ENCODE measurements around the gene DNAJB9. TPM values are rescaled to one million over a fixed set of nuclear protein-coding genes. Genes with fewer than 3 reads are reported as not detected.
"Not testable (repeated sequence)": the region's sequence is repeated elsewhere in the genome, so short reads cannot be mapped to it uniquely, and the experiment has no call there.

Gene DNAJB9
- total and polyA plus RNA-seq, 2 donors: 21.8 to 23.7 TPM

DNA sequence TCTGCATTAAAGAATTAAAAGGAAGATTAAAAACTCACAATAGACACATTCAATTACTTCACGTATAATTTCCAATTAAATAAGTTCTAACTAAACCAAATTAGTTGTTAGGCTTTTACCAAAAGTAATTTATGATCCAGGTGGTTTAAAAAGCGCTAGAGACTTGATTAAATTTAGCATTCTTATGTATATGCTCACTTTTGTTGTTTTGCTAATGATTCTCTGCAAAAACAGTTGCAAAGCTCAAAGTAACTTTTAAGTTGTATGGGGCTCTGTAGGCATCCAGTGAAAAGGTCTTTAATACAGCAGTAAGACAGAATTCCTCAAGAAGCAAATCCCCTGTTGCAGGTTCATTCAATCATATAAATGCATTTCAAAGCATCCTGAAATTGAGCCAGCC lies 28.2 kb upstream of the DNAJB9 start:
- WGBS: 61% methylated on average over 2 of the region's 2 CpGs
- no peaks in the 10 kb centered on the region for H3K36me3 ChIP-seq (ENCODE audit: insufficient read depth)
- H3K4me3 ChIP-seq (ENCODE audit: low read depth, low read length): no peak overlapping the region
- DNase-seq (ENCODE audit: extremely low spot score): no peak
- H3K4me1 ChIP-seq (ENCODE audit: insufficient read depth): no peaks in the 10 kb centered on the region
- no peak overlapping the region for H3K27ac ChIP-seq (ENCODE audit: low read depth)

DNA sequence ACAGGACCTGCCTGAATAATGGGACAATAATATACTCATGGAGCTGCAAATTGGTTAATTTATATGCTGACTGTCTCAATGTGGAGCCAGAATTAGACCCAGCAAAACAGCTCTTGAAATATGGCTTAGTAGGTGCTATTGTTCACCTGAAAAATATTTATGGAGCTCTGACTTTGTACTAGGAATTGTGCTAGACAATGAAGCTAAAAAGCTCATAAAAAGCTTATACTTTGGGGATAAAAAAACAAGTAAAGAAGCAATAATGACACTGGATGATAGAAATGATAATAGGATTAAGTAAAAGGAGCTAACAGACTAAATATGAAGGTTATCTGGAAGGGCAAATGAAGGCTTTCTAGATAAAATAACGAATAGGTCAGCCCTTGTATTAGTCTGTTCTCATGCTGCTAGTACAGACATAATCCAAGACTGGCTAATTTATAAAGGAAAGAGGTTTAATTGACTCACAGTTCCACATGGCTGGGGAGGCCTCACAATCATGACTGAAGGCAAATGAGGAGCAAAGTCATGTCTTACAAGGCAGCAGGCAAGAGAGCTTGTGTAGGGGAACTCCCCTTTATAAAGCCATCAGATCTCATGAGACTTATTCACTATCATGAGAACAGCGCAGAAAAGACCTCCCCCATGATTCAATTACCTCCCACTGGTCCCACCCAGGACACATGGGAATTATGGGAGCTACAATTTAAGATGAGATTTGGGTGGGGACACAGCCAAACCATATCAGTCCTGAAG lies 21.4 kb upstream of the DNAJB9 start:
- WGBS: 76% methylated on average over 2 of the region's 2 CpGs
- not testable (repeated sequence) for H3K4me3 ChIP-seq (ENCODE audit: low read depth, low read length); H3K36me3 ChIP-seq (ENCODE audit: insufficient read depth); DNase-seq (ENCODE audit: extremely low spot score); H3K4me1 ChIP-seq (ENCODE audit: insufficient read depth); H3K27ac ChIP-seq (ENCODE audit: low read depth)

DNA sequence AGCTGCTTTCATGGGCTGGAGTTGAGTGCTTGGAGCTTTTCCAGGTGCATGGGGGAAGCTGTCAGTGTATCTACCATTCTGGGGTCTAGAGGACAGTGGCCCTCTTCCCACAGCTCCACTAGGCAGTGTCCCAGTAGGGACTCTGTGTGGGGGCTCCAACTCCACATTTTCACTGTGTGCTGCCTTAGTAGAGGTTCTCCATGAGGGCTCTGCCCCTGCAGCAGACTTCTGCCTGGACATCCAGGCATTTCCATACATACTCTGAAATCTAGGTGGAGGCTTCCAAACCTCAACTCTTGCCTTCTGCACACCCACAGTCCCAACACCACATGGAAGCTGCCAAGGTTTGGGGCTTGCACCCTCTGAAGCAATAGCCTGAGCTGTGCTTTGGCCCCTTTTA lies 13.0 kb upstream of the DNAJB9 start:
- not testable (repeated sequence) for H3K27ac ChIP-seq (ENCODE audit: low read depth); H3K4me1 ChIP-seq (ENCODE audit: insufficient read depth); H3K36me3 ChIP-seq (ENCODE audit: insufficient read depth); DNase-seq (ENCODE audit: extremely low spot score); H3K4me3 ChIP-seq (ENCODE audit: low read depth, low read length)

DNA sequence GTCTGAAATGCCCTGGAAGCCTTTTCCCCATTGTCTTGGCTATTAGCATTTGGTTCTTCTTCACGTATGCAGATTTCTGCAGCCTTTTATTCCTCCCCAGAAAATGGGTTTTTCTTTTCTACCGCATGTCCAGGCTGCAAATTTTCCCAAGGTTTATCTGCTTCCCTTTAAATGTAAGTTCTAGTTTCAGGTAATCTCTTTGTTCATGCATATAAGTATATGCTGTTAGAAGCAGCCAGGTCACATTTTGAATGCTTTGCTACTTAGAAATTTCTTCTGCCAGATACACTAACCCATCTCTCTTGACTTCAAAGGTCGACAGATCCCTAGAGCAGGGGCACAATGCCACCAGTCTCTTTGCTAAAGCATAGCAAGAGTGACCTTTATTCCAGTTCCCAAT lies 12.5 kb upstream of the DNAJB9 start:
- 95% methylated on average over 3 of the region's 3 CpGs for whole genome bisulfite sequencing
- Histone ChIP-seq H3K27ac (ENCODE audit: low read depth) (no peak overlapping the region), H3K4me1 (ENCODE audit: insufficient read depth) (no peaks in the 10 kb centered on the region), H3K36me3 (ENCODE audit: insufficient read depth) (peaks cover 2% of the 10 kb centered on the region), H3K4me3 (ENCODE audit: low read depth, low read length) (no peak overlapping the region)
- no peak for DNase-seq (ENCODE audit: extremely low spot score)

DNA sequence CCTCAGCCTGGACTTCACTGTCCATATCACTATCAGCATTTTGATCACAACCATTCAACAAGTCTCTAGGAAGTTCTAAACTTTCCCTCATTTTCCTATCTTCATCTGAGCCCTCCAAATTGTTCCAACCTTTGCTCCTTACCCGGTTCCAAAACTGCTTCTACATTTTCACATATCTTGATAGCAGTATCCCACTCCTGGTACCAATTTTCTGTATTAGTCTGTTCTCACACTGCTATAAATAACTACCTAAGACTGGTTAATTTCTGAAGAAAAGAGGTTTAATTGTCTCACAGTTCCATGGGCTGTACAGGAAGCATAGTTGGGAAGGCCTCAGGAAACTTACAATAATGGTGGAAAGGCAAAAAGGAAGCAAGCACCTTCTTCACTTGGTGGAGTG lies 12.1 kb upstream of the DNAJB9 start:
- Histone ChIP-seq H3K4me1 (ENCODE audit: insufficient read depth) (no peaks in the 10 kb centered on the region), H3K27ac (ENCODE audit: low read depth) (no peak overlapping the region), H3K36me3 (ENCODE audit: insufficient read depth) (peaks cover 2% of the 10 kb centered on the region), H3K4me3 (ENCODE audit: low read depth, low read length) (no peak overlapping the region)
- WGBS: 97% methylated on average over 1 of the region's 1 CpG
- no peak for DNase-seq (ENCODE audit: extremely low spot score)

DNA sequence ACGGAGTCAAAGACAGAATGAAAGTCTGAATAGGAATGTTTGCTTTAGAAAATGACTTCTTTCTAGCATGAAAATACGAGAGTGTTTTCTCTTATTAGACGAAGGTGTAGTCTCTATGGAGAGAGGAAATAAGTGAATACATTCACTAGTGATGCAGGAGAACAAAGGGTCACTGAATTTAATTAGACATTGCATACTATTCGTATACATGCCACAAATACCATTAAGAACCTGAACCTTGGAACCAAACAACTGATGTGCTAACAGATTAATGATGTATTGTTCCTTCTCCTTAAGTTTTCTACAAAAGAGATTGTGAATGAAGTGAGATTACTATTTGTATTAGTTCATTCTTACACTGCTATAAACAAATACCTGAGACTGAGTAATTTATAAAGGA lies 10.4 kb upstream of the DNAJB9 start:
- no peak for DNase-seq (ENCODE audit: extremely low spot score)
- 87% methylated on average over 4 of the region's 4 CpGs for WGBS
- Histone ChIP-seq H3K36me3 (ENCODE audit: insufficient read depth) (no peaks in the 10 kb centered on the region), H3K4me1 (ENCODE audit: insufficient read depth) (no peaks in the 10 kb centered on the region), H3K4me3 (ENCODE audit: low read depth, low read length) (no peak overlapping the region), H3K27ac (ENCODE audit: low read depth) (no peak overlapping the region)

DNA sequence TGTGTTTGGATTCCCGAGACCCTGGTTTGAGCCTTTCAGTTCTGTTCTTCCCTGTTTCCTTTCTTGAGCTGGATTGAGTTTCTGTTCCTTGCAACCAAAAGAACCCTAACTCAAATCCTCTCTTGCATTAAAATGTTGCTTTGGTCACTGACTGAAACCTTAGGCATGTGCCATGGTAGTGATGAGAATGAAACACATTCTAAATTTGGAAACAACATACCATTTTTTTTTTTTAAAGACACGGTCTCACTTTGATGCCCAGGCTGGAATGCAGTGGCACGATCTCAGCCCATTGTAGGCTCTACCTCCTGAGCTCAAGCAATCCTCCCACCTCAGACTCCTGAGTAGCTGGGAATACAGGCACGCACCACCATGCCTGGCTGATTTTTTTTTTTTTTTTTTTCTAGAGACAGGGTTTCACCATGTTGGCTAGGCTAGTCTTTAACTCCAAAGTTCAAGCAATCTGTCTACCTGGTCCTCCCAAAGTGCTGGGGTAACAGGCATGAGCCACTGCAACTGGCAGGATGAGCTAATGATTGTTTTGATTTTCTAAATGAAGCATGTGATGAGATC lies 8.5 kb upstream of the DNAJB9 start:
- Histone ChIP-seq H3K4me1 (ENCODE audit: insufficient read depth) (no peaks in the 10 kb centered on the region), H3K36me3 (ENCODE audit: insufficient read depth) (no peaks in the 10 kb centered on the region), H3K4me3 (ENCODE audit: low read depth, low read length) (no peak overlapping the region), H3K27ac (ENCODE audit: low read depth) (no peak overlapping the region)
- DNase-seq (ENCODE audit: extremely low spot score): no peak
- WGBS: 92% methylated on average over 4 of the region's 4 CpGs

DNA sequence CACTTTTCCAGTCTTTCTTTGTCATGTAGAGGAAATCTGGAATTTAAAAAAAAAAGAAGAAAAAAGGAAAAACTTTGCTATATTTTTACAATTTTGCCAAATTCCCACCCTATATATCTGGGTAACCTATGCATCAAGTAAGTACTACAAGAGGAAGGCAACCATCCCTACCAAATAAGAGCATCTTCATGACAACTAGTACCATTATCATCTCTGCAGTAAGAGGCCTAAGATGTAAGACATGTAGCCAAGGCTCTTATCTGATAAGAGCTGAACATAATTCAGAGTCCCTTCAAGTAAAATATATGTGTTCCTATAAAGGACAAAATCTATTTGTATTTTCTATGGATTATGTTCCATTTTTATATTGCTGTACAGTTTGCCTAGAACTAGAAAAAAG lies 3.7 kb upstream of the DNAJB9 start:
- Histone ChIP-seq H3K27ac (ENCODE audit: low read depth) (no peak overlapping the region), H3K36me3 (ENCODE audit: insufficient read depth) (no peaks in the 10 kb centered on the region), H3K4me1 (ENCODE audit: insufficient read depth) (no peaks in the 10 kb centered on the region), H3K4me3 (ENCODE audit: low read depth, low read length) (no peak overlapping the region)
- DNase-seq (ENCODE audit: extremely low spot score): no peak

DNA sequence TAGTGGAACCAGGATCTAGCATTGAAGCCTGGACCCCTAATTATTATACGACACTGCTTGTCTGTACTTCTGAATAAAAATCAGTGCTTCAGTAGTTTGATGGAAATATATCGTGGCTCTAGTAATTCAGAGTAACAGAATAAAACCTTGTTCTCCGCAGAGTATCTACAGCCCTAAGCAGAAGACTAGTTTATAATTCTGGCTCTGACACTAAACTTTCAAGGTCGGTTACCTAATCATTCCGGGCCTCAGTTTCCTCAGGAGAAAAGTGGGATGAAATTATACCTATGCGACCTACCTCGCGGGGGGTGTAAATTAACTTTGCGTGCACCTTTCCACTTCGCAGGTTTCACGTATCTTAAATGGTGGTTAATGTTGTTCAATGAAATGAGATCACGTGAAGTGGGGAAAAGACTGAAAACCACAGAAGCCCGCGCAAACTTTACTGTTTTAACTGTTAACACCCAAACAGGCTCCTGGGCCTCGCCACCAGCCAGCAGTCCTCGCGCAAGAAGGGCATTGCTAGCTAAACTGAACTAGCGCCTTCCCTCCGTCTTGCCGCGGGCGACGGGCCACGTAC lies 783 bp upstream of the DNAJB9 start:
- Histone ChIP-seq H3K27ac (ENCODE audit: low read depth) (peak overlapping the region; percentile 78), H3K4me1 (ENCODE audit: insufficient read depth) (no peaks in the 10 kb centered on the region), H3K4me3 (ENCODE audit: low read depth, low read length) (peak overlapping the region; percentile 83), H3K36me3 (ENCODE audit: insufficient read depth) (no peaks in the 10 kb centered on the region)
- WGBS: 10% methylated on average over 24 of the region's 24 CpGs
- DNase-seq (ENCODE audit: extremely low spot score): peak; percentile 7

DNA sequence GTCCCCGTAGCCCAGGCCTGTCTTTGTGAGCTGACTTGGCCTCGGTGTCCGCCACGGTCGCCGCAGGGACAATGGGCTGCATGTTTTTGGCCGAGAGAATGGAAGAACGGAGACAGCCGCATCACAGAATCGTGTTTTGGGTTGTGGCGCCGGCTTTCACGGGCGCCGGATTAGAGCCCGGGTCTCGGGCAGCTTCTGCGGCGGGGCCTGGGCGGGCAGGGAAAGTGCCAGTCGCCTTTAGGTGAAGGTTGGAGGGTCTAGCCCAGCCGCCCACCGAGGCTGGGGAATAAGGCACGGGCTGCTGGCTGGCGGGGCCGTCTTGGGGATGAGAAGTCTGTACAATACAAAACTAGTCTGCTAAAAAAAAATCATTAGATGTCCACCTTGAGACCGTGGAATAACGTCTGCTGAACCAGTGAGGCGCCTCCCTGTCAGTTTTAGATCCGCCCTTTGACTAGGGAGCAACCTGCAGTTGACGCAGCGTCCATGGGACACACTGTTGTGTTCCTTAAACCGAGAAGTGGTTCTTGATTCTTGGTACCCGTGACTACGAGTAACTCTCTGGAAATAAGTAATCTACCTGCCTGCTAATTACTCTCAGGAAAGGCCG lies 577 bp downstream of the DNAJB9 start:
- no peaks in the 10 kb centered on the region for H3K4me1 ChIP-seq (ENCODE audit: insufficient read depth)
- H3K27ac ChIP-seq (ENCODE audit: low read depth): peak overlapping the region; percentile 93
- H3K4me3 ChIP-seq (ENCODE audit: low read depth, low read length): peak overlapping the region; percentile 83
- peaks cover 2% of the 10 kb centered on the region for H3K36me3 ChIP-seq (ENCODE audit: insufficient read depth)
- DNase-seq (ENCODE audit: extremely low spot score): peak; percentile 14
- WGBS: under 1% methylated on average over 36 of the region's 36 CpGs

DNA sequence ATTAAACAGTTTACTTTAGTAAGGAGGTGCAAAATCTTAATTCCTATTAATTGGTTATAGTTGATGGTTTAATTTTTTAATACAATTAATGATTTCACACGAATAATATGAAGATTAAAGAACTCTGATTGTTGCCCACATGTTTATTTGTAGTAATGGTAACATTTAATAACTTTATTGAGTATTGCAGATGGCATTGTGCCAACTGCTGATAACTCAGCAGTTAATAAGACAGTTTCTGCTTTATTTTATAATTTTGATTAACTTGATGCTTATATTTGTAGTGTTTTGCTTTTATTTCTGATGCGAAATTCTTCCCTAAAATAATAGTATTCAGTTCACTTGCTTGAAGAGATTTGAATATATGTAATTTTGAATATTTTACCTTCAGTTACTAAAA lies 2.8 kb downstream of the DNAJB9 start:
- WGBS: 95% methylated on average over 2 of the region's 2 CpGs
- H3K36me3 ChIP-seq (ENCODE audit: insufficient read depth): peaks cover 2% of the 10 kb centered on the region
- H3K4me3 ChIP-seq (ENCODE audit: low read depth, low read length): no peak overlapping the region
- no peak for DNase-seq (ENCODE audit: extremely low spot score)
- no peak overlapping the region for H3K27ac ChIP-seq (ENCODE audit: low read depth)
- H3K4me1 ChIP-seq (ENCODE audit: insufficient read depth): no peaks in the 10 kb centered on the region

DNA sequence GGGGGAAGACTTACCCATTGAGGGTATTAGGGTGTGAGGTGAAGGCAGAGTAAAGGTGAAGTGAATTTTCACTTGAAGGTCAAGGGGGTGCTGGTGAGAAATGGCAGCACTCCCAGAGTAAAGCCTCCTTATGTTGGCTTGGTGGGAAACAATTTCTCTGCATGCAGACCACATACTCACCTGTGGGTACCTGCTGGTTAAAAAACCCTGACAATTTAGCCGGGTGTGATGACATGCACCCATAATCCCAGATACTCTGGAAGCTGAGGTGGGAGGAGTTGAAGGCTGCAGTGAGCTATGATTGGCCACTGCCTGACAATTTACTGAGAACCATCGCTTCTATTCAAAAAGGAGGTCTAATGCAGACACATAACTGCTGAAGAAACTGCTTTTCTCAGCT lies 5.5 kb downstream of the DNAJB9 start:
- H3K36me3 ChIP-seq (ENCODE audit: insufficient read depth): peaks cover 2% of the 10 kb centered on the region
- H3K27ac ChIP-seq (ENCODE audit: low read depth): no peak overlapping the region
- no peak for DNase-seq (ENCODE audit: extremely low spot score)
- no peaks in the 10 kb centered on the region for H3K4me1 ChIP-seq (ENCODE audit: insufficient read depth)
- whole genome bisulfite sequencing: 62% methylated on average over 2 of the region's 2 CpGs
- H3K4me3 ChIP-seq (ENCODE audit: low read depth, low read length): no peak overlapping the region

DNA sequence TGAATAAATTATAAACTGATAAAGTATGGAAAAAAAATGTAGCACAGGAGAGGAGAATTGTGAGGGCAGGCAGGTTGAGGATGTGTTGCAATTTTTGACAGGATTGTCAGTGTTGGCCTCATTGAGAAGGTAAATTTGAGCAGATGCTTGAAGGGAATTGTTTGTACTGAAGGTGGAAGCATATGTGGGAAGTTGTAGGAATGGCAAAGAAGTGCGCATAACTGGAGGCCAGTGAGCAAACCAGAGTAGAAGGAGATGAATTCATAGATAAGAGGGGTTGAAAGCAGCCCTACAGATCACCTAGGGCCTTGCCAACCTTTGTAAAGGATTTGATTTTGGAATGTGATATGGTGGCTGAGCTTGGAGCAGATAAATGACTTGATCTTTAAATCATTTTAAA lies 6.4 kb downstream of the DNAJB9 start:
- Histone ChIP-seq H3K27ac (ENCODE audit: low read depth) (no peak overlapping the region), H3K4me1 (ENCODE audit: insufficient read depth) (no peaks in the 10 kb centered on the region), H3K36me3 (ENCODE audit: insufficient read depth) (peaks cover 2% of the 10 kb centered on the region), H3K4me3 (ENCODE audit: low read depth, low read length) (no peak overlapping the region)
- DNase-seq (ENCODE audit: extremely low spot score): no peak
- WGBS: 86% methylated on average over 1 of the region's 1 CpG

DNA sequence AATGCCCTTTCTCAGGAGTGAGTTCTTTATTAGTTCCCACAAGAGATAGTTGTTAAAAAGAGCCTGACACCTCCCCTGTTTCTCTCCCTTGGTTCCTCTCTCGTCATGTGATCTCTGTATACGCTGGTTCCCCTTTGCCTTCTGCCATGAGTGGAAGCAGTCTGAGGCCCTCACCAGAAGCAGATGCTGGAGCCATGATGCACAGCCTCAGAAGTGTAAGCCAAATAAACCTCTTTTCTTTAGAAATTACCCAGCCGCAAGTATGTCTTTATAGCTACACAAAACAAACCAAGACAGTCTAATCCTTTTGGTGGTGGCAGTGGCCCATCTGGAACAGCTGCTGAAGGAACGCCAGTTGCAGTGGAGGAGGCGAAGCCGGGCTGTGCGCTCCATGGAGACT lies 9.3 kb downstream of the DNAJB9 start:
- no peaks in the 10 kb centered on the region for H3K4me1 ChIP-seq (ENCODE audit: insufficient read depth)
- H3K36me3 ChIP-seq (ENCODE audit: insufficient read depth): peaks cover 2% of the 10 kb centered on the region
- DNase-seq (ENCODE audit: extremely low spot score): no peak
- H3K4me3 ChIP-seq (ENCODE audit: low read depth, low read length): no peak overlapping the region
- no peak overlapping the region for H3K27ac ChIP-seq (ENCODE audit: low read depth)
- 98% methylated on average over 7 of the region's 7 CpGs for WGBS

Measured in urinary bladder (tissue), 4 donors.